NOMO-1 treated with DMSO at 0.1 percent for 48 hours (cell line): ENCODE data around the gene TBCK.
A peak's percentile ranks its signal among the peaks of the same experiment; 100 is the strongest.

Experiments
- DNase-seq: peaks from one replicate; lab custom pipeline; 2025; ENCODE audit not compliant: unreplicated experiment; lab: John Stamatoyannopoulos, UW

The TBCK gene

GRCh38 chr4:106315968-106316772 lies at the start of gene TBCK, which contains the start of gene AIMP1:
Gene TBCK, minus strand, starts transcription at chr4:106316209. Its CDS starts 7,249 bp downstream, at chr4:106308960.
Gene AIMP1, plus strand, starts transcription at chr4:106316550. Its CDS starts 8,460 bp downstream, at chr4:106325010.
- peak; percentile 88 for DNase-seq

GRCh38 chr4:106365613-106366012 lies 49.6 kb upstream of the TBCK start:
- peak; percentile 88 for DNase-seq

GRCh38 chr4:106364282-106364681 lies 48.3 kb upstream of the TBCK start:
- DNase-seq, result no peak

- no peak for DNase-seq
Measured at GRCh38 chr4:106362086-106362825, 46.2 kb upstream of the TBCK start.

GRCh38 chr4:106358899-106359298 lies 42.9 kb upstream of the TBCK start:
- peak; percentile 70 for DNase-seq

GRCh38 chr4:106355193-106355592 lies 39.2 kb upstream of the TBCK start:
- DNase-seq, result no peak

GRCh38 chr4:106353786-106354185 lies 37.8 kb upstream of the TBCK start:
- no peak for DNase-seq

- no peak for DNase-seq
Measured at GRCh38 chr4:106351016-106351415, 35.0 kb upstream of the TBCK start.

GRCh38 chr4:106347167-106347566 lies 31.2 kb upstream of the TBCK start:
- no peak for DNase-seq

GRCh38 chr4:106344647-106344970 lies 28.6 kb upstream of the TBCK start:
- no peak for DNase-seq

- DNase-seq, result no peak
Measured at GRCh38 chr4:106343865-106344646, 28.0 kb upstream of the TBCK start.

GRCh38 chr4:106340774-106341173 lies 24.8 kb upstream of the TBCK start:
- no peak for DNase-seq

GRCh38 chr4:106339431-106339830 lies 23.4 kb upstream of the TBCK start:
- DNase-seq, result no peak

GRCh38 chr4:106338671-106339070 lies 22.7 kb upstream of the TBCK start:
- DNase-seq, result no peak

GRCh38 chr4:106337916-106338315 lies 21.9 kb upstream of the TBCK start:
- DNase-seq, result no peak

- no peak for DNase-seq
Measured at GRCh38 chr4:106336618-106337017, 20.6 kb upstream of the TBCK start.

GRCh38 chr4:106334741-106335470 lies 18.9 kb upstream of the TBCK start:
- no peak for DNase-seq

- DNase-seq, result no peak
Measured at GRCh38 chr4:106333186-106333585, 17.2 kb upstream of the TBCK start.

GRCh38 chr4:106329041-106329618 lies 13.1 kb upstream of the TBCK start:
- peak; percentile 14 for DNase-seq

GRCh38 chr4:106325800-106326199 lies 9.8 kb upstream of the TBCK start:
- DNase-seq, result no peak

GRCh38 chr4:106323119-106323518 lies 7.1 kb upstream of the TBCK start:
- no peak for DNase-seq
